Smooth muscle cell (in vitro differentiated cells): ENCODE measurements around the gene SNN. TPM values are rescaled to one million over a fixed set of nuclear protein-coding genes. Genes with fewer than 3 reads are reported as not detected.

ENCODE experiments used
- DNase-seq: peaks from one replicate; lab custom pipeline; 2025; ENCODE audit not compliant: unreplicated experiment; lab: John Stamatoyannopoulos, UW
- H2AFZ ChIP-seq: fragments of 200-600 bp; sonication (generic); 2 replicates; pipeline ENCODE4 v1.6.0; 2016; ENCODE audit warnings: antibody characterized with exemption, low read depth, mild to moderate bottlenecking
- H3F3A ChIP-seq: fragments of 200-600 bp; sonication (generic); 2 replicates; pipeline ENCODE4 v1.6.0; 2017; ENCODE audit warnings: antibody characterized with exemption, low read depth
- H3K27ac ChIP-seq: fragments of 200-600 bp; sonication (generic); 2 replicates; pipeline ENCODE4 v1.5.1; 2016; ENCODE audit warnings: low read depth, mild to moderate bottlenecking
- H3K27me3 ChIP-seq: fragments of 200-600 bp; sonication (generic); 2 replicates; pipeline ENCODE4 v1.6.1; 2016; ENCODE audit warnings: low read depth, mild to moderate bottlenecking
- H3K36me3 ChIP-seq: fragments of 200-600 bp; sonication (generic); 2 replicates; pipeline ENCODE4 v1.5.1; 2016; ENCODE audit warnings: low read depth
- H3K4me1 ChIP-seq: fragments of 200-600 bp; sonication (generic); 2 replicates; pipeline ENCODE4 v1.5.1; 2016; ENCODE audit warnings: low read depth
- H3K4me2 ChIP-seq: fragments of 200-600 bp; sonication (generic); 2 replicates; pipeline ENCODE4 v1.6.0; 2016; ENCODE audit warnings: mild to moderate bottlenecking
- H3K4me3 ChIP-seq: fragments of 200-600 bp; sonication (generic); 2 replicates; pipeline ENCODE4 v1.5.1; 2016; ENCODE audit warnings: mild to moderate bottlenecking
- H3K79me2 ChIP-seq: fragments of 200-600 bp; sonication (generic); 2 replicates; pipeline ENCODE4 v1.6.0; 2016; ENCODE audit warnings: low read depth, mild to moderate bottlenecking
- H3K9ac ChIP-seq: fragments of 200-600 bp; sonication (generic); 2 replicates; pipeline ENCODE4 v1.6.0; 2016; ENCODE audit warnings: low read depth
- H3K9me3 ChIP-seq: fragments of 200-600 bp; sonication (generic); replicated peaks from 2 replicates; pipeline ENCODE4 v1.5.1; 2016; ENCODE audit warnings: low read depth
- H4K20me1 ChIP-seq: fragments of 200-600 bp; sonication (generic); 2 replicates; pipeline ENCODE4 v1.6.0; 2016; ENCODE audit warnings: low read depth
- CTCF ChIP-seq: fragments of 200-600 bp; sonication (generic); IDR thresholded peaks from 2 replicates; pipeline ENCODE4 v1.5.1; 2017; ENCODE audit warnings: borderline replicate concordance, mild to moderate bottlenecking, antibody characterized with exemption; ENCODE audit not compliant: insufficient read depth, poor library complexity, severe bottlenecking
- WGBS: methylation state at CpG from one replicate; pipeline ENCODE4 v1.1.7; 2016; ENCODE audit warnings: low lambda C conversion rate; 5-methylcytosine and 5-hydroxymethylcytosine counted together
- polyA plus RNA-seq: library from polyadenylated mRNA; unstranded; fragments of >200 nt; fragmentation: Nextera tagmentation; extraction: Ambion mirVana; gene quantifications from 2 replicates; pipeline ENCODE4 v1.2.1, GENCODE V29; 2016
- total RNA-seq: library from RNA; depleted of rRNA; stranded (reverse); fragments of >200 nt; gene quantifications from 2 replicates; pipeline ENCODE4 v1.2.3, GENCODE V29; 2014

Gene SNN
- total and polyA plus RNA-seq, 2 experiments from 2014 or later = 6.4 to 10.9 TPM

GRCh38 chr16:11649276-11649675, 19.0 kb upstream of the SNN start:
- Histone ChIP-seq H3K4me1 (no peaks in the 10 kb centered on the region), H3K79me2 (no peaks in the 10 kb centered on the region), H4K20me1 (no peaks in the 10 kb centered on the region), H2AFZ (no peak overlapping the region), H3K27ac (no peak overlapping the region), H3K4me3 (no peak overlapping the region), H3K36me3 (no peaks in the 10 kb centered on the region), H3K9ac (no peak overlapping the region), H3F3A (no peaks in the 10 kb centered on the region), H3K27me3 (no peaks in the 10 kb centered on the region), H3K9me3 (no peaks in the 10 kb centered on the region), H3K4me2 (no peak overlapping the region)
- 73% methylated on average over 7 of the region's 7 CpGs for WGBS
- no peak for TF ChIP-seq CTCF
- DNase-seq = no peak

- Histone ChIP-seq H3K27ac (no peak overlapping the region), H3K79me2 (no peaks in the 10 kb centered on the region), H3K36me3 (no peaks in the 10 kb centered on the region), H3K4me1 (no peaks in the 10 kb centered on the region), H3K9me3 (no peaks in the 10 kb centered on the region), H3K9ac (no peak overlapping the region), H2AFZ (no peak overlapping the region), H3K27me3 (no peaks in the 10 kb centered on the region), H3K4me2 (no peak overlapping the region), H4K20me1 (no peaks in the 10 kb centered on the region), H3K4me3 (no peak overlapping the region), H3F3A (no peaks in the 10 kb centered on the region)
- no peak for TF ChIP-seq CTCF
- DNase-seq = no peak
- 90% methylated on average over 18 of the region's 18 CpGs for WGBS
Measured at GRCh38 chr16:11650641-11651591, 17.3 kb upstream of the SNN start.

GRCh38 chr16:11651796-11652195, 16.5 kb upstream of the SNN start:
- no peak for TF ChIP-seq CTCF
- H3K9ac ChIP-seq = no peak overlapping the region
- no peak overlapping the region for H3K4me2 ChIP-seq
- 89% methylated on average over 8 of the region's 8 CpGs for WGBS
- no peaks in the 10 kb centered on the region for H3K79me2 ChIP-seq
- H4K20me1 ChIP-seq = no peaks in the 10 kb centered on the region
- no peaks in the 10 kb centered on the region for H3K27me3 ChIP-seq
- H3K9me3 ChIP-seq = no peaks in the 10 kb centered on the region
- H3K4me3 ChIP-seq = no peak overlapping the region
- DNase-seq = no peak
- H3K4me1 ChIP-seq = no peaks in the 10 kb centered on the region
- H3K27ac ChIP-seq = no peak overlapping the region
- H2AFZ ChIP-seq = no peak overlapping the region
- no peaks in the 10 kb centered on the region for H3K36me3 ChIP-seq
- H3F3A ChIP-seq = no peaks in the 10 kb centered on the region
